K562 (cell line): ENCODE results near the gene SLC9B2. TPM values are rescaled to one million over a fixed set of nuclear protein-coding genes. Genes with fewer than 3 reads are reported as not detected.

Experiments
- CBFA2T3 ChIP-seq: fragments of 450-650 bp; IDR thresholded peaks from 2 replicates; pipeline ENCODE4 v1.6.1; 2017
- CBX8 ChIP-seq: fragments of 200-600 bp; sonication (generic); IDR thresholded peaks from 2 replicates; pipeline ENCODE4 v1.6.1; 2012; ENCODE audit warnings: borderline replicate concordance, mixed run types, low read depth, mild to moderate bottlenecking, moderate library complexity, mixed read lengths, low read length, control low read depth, inconsistent platforms; ENCODE audit not compliant: poor library complexity, severe bottlenecking; ENCODE audit errors: extremely low read depth
- EHMT2 ChIP-seq: fragments of 450-650 bp; IDR thresholded peaks from 2 replicates; pipeline ENCODE4 v1.6.1; 2018; ENCODE audit warnings: antibody characterized with exemption
- HMG20B ChIP-seq: fragments of 250-450 bp; sonication (Bioruptor Pico); IDR thresholded peaks from 2 replicates; pipeline ENCODE4 v1.5.0; 2021; ENCODE audit warnings: mild to moderate bottlenecking
- KAT7 ChIP-seq: sonication (generic); formaldehyde crosslinking; IDR thresholded peaks from 2 replicates; pipeline ENCODE4 v1.8.0; 2022; ENCODE audit warnings: missing genetic modification reagents, mild to moderate bottlenecking, borderline replicate concordance
- MBD2 ChIP-seq: sonication (generic); IDR thresholded peaks from 2 replicates; pipeline ENCODE4 v1.6.1; 2016; ENCODE audit warnings: low read depth, borderline replicate concordance
- MLLT1 ChIP-seq, 2 experiments: fragments of 450-650 bp; IDR thresholded peaks; 2 replicates each; pipeline ENCODE4 v1.6.1; 2016
- PHTF2 ChIP-seq: fragments of 250-450 bp; sonication (Bioruptor Pico); IDR thresholded peaks from 2 replicates; pipeline ENCODE4 v1.5.0; 2021; ENCODE audit warnings: mild to moderate bottlenecking
- PTBP1 ChIP-seq: fragments of 200-400 bp; formaldehyde crosslinking; IDR thresholded peaks from 2 replicates; pipeline ENCODE4 v1.6.1; 2017; ENCODE audit warnings: low read depth, low read length
- RAD51 ChIP-seq: fragments of 450-650 bp; IDR thresholded peaks from 2 replicates; pipeline ENCODE4 v1.7.1; 2016; ENCODE audit warnings: low read depth, mild to moderate bottlenecking, borderline replicate concordance
- RBM34 ChIP-seq: fragments of 200-400 bp; formaldehyde crosslinking; IDR thresholded peaks from 2 replicates; pipeline ENCODE4 v1.6.1; 2018; ENCODE audit warnings: low read length, borderline replicate concordance; ENCODE audit not compliant: insufficient read depth
- STAT6 ChIP-seq: sonication (generic); formaldehyde crosslinking; IDR thresholded peaks from 2 replicates; pipeline ENCODE4 v1.8.1; 2023; ENCODE audit warnings: mild to moderate bottlenecking, missing genetic modification reagents
- TGIF2 ChIP-seq: sonication (generic); formaldehyde crosslinking; IDR thresholded peaks from 2 replicates; pipeline ENCODE4 v1.8.1; 2022; ENCODE audit warnings: mild to moderate bottlenecking, missing genetic modification reagents, moderate library complexity
- ZBTB34 ChIP-seq: fragments of 250-450 bp; sonication (Bioruptor Pico); IDR thresholded peaks from 2 replicates; pipeline ENCODE4 v1.8.0; 2021; ENCODE audit warnings: mild to moderate bottlenecking, moderate library complexity
- ZKSCAN1 ChIP-seq: fragments of 150-350 bp; IDR thresholded peaks from 2 replicates; pipeline ENCODE4 v1.6.1; 2016; ENCODE audit warnings: low read depth, low read length
- ZZZ3 ChIP-seq: fragments of 450-650 bp; IDR thresholded peaks from 2 replicates; pipeline ENCODE4 v1.6.1; 2016; ENCODE audit warnings: antibody characterized with exemption, mild to moderate bottlenecking, moderate library complexity
- polyA plus RNA-seq, 8 experiments: library from polyadenylated mRNA; depleted of rRNA in 4 of 8; stranded (reverse) in 5 of 8; unstranded in 3 of 8; fragments of >200 nt; fragmentation: Nextera tagmentation in 2 of 8; fragmentation: Illumina TruSeq in 1 of 8; extraction: Ambion mirVana in 2 of 8; extraction: Trizol in 1 of 8; gene quantifications; 2 replicates each; pipeline versions ENCODE4 v1.2.1 to v1.2.3, GENCODE V29; 2011 to 2014; ENCODE audit warnings: inconsistent platforms in 1 of 8, missing spikeins in 1 of 8
- total RNA-seq, 7 experiments: library from RNA; depleted of rRNA in 6 of 7; stranded (reverse); fragments of >200 nt in 6 of 7; fragmentation: Illumina TruSeq in 2 of 7; extraction: Trizol in 2 of 7; gene quantifications; 2 replicates each; pipeline versions ENCODE4 v1.2.1 to v1.2.3, GENCODE V29; 2011 to 2021; ENCODE audit warnings: low replicate concordance in 1 of 7
- TF ChIP-seq, protein P1 (sequence below): sonication (generic); formaldehyde crosslinking; IDR thresholded peaks from 2 replicates; pipeline ENCODE4 v1.8.0; 2022; ENCODE audit warnings: missing genetic modification reagents, mild to moderate bottlenecking, borderline replicate concordance
- TF ChIP-seq, protein P2 (sequence below): fragments of 450-650 bp; IDR thresholded peaks from 2 replicates; pipeline ENCODE4 v1.6.1; 2016; ENCODE audit warnings: missing biosample characterization, missing genetic modification characterization

SLC9B2 gene
- total and polyA plus RNA-seq, 9 of the 15 experiments (the other 6 are each of a cell fraction or from before 2014, with no cell fraction given): 6.6 to 14.6 (median 11.4) TPM

DNA sequence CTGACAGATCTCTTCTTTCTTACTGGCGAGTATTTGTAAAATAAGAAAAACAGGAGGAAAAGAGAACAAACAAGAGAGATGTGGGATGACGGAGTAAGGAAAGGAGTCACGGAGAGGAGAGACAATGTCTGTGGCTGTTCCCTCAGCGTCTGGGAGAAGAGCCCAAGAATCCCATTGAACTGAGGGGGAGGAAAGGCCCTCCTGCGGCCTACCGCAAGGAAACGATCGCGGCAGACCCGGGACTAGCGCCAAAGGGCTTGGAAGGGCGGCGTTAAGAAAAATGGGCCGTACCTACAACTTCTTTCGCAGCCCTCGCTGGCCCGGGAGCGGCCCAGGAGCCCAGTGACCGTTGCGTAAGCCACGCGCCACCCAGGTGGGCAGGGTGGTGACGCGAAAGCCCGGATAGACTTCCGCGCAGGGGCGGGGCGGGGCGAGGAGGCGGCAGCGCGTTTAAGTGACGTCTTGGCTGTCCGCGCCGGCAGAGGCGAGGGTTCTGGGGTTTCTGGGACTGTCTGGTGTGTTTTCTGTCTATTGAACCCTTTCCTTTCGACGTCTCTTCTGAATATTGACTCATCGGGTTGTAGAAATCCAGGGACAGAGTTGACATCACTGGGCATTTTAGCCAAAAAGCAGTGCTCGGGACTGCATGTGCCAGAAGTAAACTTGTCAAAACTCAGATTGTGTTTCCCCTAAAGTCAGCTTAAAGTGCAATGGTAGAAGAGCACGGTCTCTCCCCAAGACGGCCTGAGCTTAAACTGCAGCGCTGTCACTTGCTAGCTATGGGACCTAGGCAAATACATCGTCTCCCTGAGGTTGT is 57.0 kb downstream of the SLC9B2 start, which contains the start of gene SLC9B1 (continued):
- TF ChIP-seq KAT7 (CRISPR knock-in tag) (0 out of 2 replicates have a peak, but pooled peaks have one; percentile 83), MLLT1 (IDR thresholded peaks at IDR 0.05) (peak in 1 of 2 experiments; percentile 80; a peak in 2 of 4 replicates), CBX8 (no peak), EHMT2 (peak; percentile 22; the same call in 1 of the 2 replicates), CBFA2T3 (peak; percentile 19; the same call in 1 of the 2 replicates), ZBTB34 (CRISPR knock-in tag) (no peak), ZKSCAN1 (no peak), RBM34 (no peak), PHTF2 (no peak), STAT6 (no peak), ZZZ3 (peak; percentile 86), RAD51 (peak; percentile 7; the same call in 1 of the 2 replicates), HMG20B (CRISPR knock-in tag) (no peak), TGIF2 (CRISPR knock-in tag) (no peak; the same call in 1 of the 2 replicates), MBD2 (peak; percentile 51; the same call in 1 of the 2 replicates), PTBP1 (no peak)
- TF ChIP-seq, protein P1, sequence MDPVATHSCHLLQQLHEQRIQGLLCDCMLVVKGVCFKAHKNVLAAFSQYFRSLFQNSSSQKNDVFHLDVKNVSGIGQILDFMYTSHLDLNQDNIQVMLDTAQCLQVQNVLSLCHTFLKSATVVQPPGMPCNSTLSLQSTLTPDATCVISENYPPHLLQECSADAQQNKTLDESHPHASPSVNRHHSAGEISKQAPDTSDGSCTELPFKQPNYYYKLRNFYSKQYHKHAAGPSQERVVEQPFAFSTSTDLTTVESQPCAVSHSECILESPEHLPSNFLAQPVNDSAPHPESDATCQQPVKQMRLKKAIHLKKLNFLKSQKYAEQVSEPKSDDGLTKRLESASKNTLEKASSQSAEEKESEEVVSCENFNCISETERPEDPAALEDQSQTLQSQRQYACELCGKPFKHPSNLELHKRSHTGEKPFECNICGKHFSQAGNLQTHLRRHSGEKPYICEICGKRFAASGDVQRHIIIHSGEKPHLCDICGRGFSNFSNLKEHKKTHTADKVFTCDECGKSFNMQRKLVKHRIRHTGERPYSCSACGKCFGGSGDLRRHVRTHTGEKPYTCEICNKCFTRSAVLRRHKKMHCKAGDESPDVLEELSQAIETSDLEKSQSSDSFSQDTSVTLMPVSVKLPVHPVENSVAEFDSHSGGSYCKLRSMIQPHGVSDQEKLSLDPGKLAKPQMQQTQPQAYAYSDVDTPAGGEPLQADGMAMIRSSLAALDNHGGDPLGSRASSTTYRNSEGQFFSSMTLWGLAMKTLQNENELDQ (CRISPR knock-in tag): no peak
- TF ChIP-seq, protein P2, sequence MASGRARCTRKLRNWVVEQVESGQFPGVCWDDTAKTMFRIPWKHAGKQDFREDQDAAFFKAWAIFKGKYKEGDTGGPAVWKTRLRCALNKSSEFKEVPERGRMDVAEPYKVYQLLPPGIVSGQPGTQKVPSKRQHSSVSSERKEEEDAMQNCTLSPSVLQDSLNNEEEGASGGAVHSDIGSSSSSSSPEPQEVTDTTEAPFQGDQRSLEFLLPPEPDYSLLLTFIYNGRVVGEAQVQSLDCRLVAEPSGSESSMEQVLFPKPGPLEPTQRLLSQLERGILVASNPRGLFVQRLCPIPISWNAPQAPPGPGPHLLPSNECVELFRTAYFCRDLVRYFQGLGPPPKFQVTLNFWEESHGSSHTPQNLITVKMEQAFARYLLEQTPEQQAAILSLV (tag): peak; percentile 59
